IMR-90 (cell line): Measurements from ENCODE around the gene MXD4. TPM values are rescaled to one million over a fixed set of nuclear protein-coding genes. Genes with fewer than 3 reads are reported as not detected.

Source experiments
- ATAC-seq: fragments of 200-7000 bp; cut with Tn5 transposase; 2 replicates; pipeline ENCODE4 v1.9.1; 2020; ENCODE audit warnings: low read depth, mild to moderate bottlenecking, moderate library complexity
- BruUV-seq: library from RNA; stranded (reverse); fragments of 400-500 nt; replicated peaks from 2 replicates; lab custom pipeline; 2021; lab: Mats Ljungman, UMichigan
- CTCF ChIA-PET: fragments of 300-600 bp; formaldehyde crosslinking; extraction: SDS; loops from one replicate; lab custom pipeline; 2021; ENCODE audit warnings: antibody characterized with exemption; lab: Yijun Ruan, JAX
- POLR2A ChIA-PET: fragments of 300-600 bp; sonication (Branson Sonifier 250); formaldehyde crosslinking; loops from one replicate; lab custom pipeline; 2022; ENCODE audit warnings: antibody characterized with exemption; ENCODE audit not compliant: unreplicated experiment; lab: Charles Lee
- DNase-seq: peaks from one replicate; pipeline ENCODE4 v3.0.0; 2013
- H2AFZ ChIP-seq: replicated peaks from 2 replicates; pipeline ENCODE3; 2013; ENCODE audit warnings: low read length, mild to moderate bottlenecking; ENCODE audit not compliant: poor library complexity
- H2AK5ac ChIP-seq: 2 replicates; pipeline ENCODE4 v1.6.1; 2013; ENCODE audit warnings: low read depth, low read length, inconsistent platforms
- H2AK9ac ChIP-seq: replicated peaks from 2 replicates; pipeline ENCODE3; 2013; ENCODE audit warnings: mild to moderate bottlenecking, low read depth, low read length, moderate library complexity; ENCODE audit not compliant: poor library complexity
- H2BK120ac ChIP-seq: 2 replicates; pipeline ENCODE4 v1.6.1; 2013; ENCODE audit warnings: low read depth, low read length, inconsistent platforms
- H2BK15ac ChIP-seq: 3 replicates; pipeline ENCODE4 v1.6.1; 2013; ENCODE audit warnings: low read depth, low read length, inconsistent platforms
- H2BK20ac ChIP-seq: 2 replicates; pipeline ENCODE4 v1.6.1; 2013; ENCODE audit warnings: low read depth, mild to moderate bottlenecking, inconsistent platforms, low read length, moderate library complexity
- H2BK5ac ChIP-seq: 2 replicates; pipeline ENCODE4 v1.6.1; 2013; ENCODE audit warnings: mild to moderate bottlenecking, low read depth, low read length, inconsistent platforms; ENCODE audit not compliant: poor library complexity, severe bottlenecking
- H3K14ac ChIP-seq: replicated peaks from 2 replicates; pipeline ENCODE4 v1.6.1; 2013; ENCODE audit warnings: low read depth, low read length, inconsistent platforms
- H3K18ac ChIP-seq: 2 replicates; pipeline ENCODE4 v1.6.1; 2013; ENCODE audit warnings: low read depth, low read length, control low read depth
- H3K23ac ChIP-seq: 2 replicates; pipeline ENCODE4 v1.6.1; 2013; ENCODE audit warnings: low read depth, low read length, inconsistent platforms
- H3K27ac ChIP-seq: 2 replicates; pipeline ENCODE4 v1.5.1; 2013; ENCODE audit warnings: mild to moderate bottlenecking, control low read depth, low read length; ENCODE audit not compliant: insufficient read depth
- H3K27me3 ChIP-seq: 2 replicates; pipeline ENCODE4 v1.6.1; 2013; ENCODE audit warnings: low read length; ENCODE audit not compliant: control insufficient read depth, insufficient read depth
- H3K36me3 ChIP-seq: 2 replicates; pipeline ENCODE4 v1.6.1; 2013; ENCODE audit warnings: low read length, mixed read lengths; ENCODE audit not compliant: control insufficient read depth, insufficient read depth
- H3K4ac ChIP-seq: 2 replicates; pipeline ENCODE4 v1.6.1; 2013; ENCODE audit warnings: low read depth, low read length, inconsistent platforms
- H3K4me1 ChIP-seq: 2 replicates; pipeline ENCODE4 v1.6.1; 2013; ENCODE audit warnings: low read length, mixed read lengths; ENCODE audit not compliant: control insufficient read depth, insufficient read depth
- H3K4me2 ChIP-seq: 2 replicates; pipeline ENCODE4 v1.6.1; 2013; ENCODE audit warnings: low read depth, mild to moderate bottlenecking, control low read depth, low read length, moderate library complexity
- H3K4me3 ChIP-seq: 2 replicates; pipeline ENCODE4 v1.5.1; 2013; ENCODE audit warnings: low read depth, mild to moderate bottlenecking, control low read depth, low read length, moderate library complexity; ENCODE audit not compliant: insufficient read depth
- H3K56ac ChIP-seq: 2 replicates; pipeline ENCODE4 v1.6.1; 2013; ENCODE audit warnings: low read length, inconsistent platforms; ENCODE audit not compliant: insufficient read depth; ENCODE audit errors: extremely low read depth
- H3K79me1 ChIP-seq, 2 experiments: 2 replicates each; pipeline ENCODE4 v1.6.1; 2013; ENCODE audit warnings: low read length in 2 of 2, inconsistent platforms in 1 of 2, low read depth in 1 of 2
- H3K9ac ChIP-seq: 2 replicates; pipeline ENCODE4 v1.6.1; 2013; ENCODE audit warnings: low read depth, low read length, control low read depth
- H3K9me1 ChIP-seq: 2 replicates; pipeline ENCODE4 v1.6.1; 2013; ENCODE audit warnings: low read length, inconsistent platforms; ENCODE audit not compliant: insufficient read depth
- H3K9me3 ChIP-seq: 2 replicates; pipeline ENCODE4 v1.6.1; 2013; ENCODE audit warnings: low read length; ENCODE audit not compliant: control insufficient read depth, insufficient read depth
- H4K20me1 ChIP-seq: 2 replicates; pipeline ENCODE4 v1.6.1; 2013; ENCODE audit warnings: low read length, inconsistent platforms; ENCODE audit not compliant: insufficient read depth
- H4K5ac ChIP-seq: 2 replicates; pipeline ENCODE4 v1.6.1; 2013; ENCODE audit warnings: mild to moderate bottlenecking, low read depth, low read length, control low read depth
- H4K8ac ChIP-seq, 2 experiments: 2 replicates each; pipeline ENCODE4 v1.6.1; 2013; ENCODE audit warnings: low read depth in 2 of 2, low read length in 2 of 2, control low read depth in 1 of 2, inconsistent platforms in 1 of 2
- H4K91ac ChIP-seq: 2 replicates; pipeline ENCODE4 v1.6.1; 2013; ENCODE audit warnings: low read depth, low read length, inconsistent platforms; ENCODE audit not compliant: insufficient read depth
- MAZ ChIP-seq: IDR thresholded peaks from 2 replicates; pipeline ENCODE4 v1.6.1; 2012; ENCODE audit warnings: low read depth, mild to moderate bottlenecking, low read length, improper control_type of control experiment, moderate library complexity, borderline replicate concordance
- POLR2A ChIP-seq: IDR thresholded peaks from 2 replicates; pipeline ENCODE4 v1.6.1; 2012; ENCODE audit warnings: mild to moderate bottlenecking, low read depth, low read length
- WGBS, 2 experiments: methylation state at CpG; one replicate each; pipeline versions ENCODE4 v1.1.5 to v1.1.7; 2013; ENCODE audit warnings: missing lambda C conversion rate in 2 of 2; ENCODE audit not compliant: insufficient read length in 1 of 2; ENCODE audit errors: extremely low coverage in 2 of 2; 5-methylcytosine and 5-hydroxymethylcytosine counted together
- dilution Hi-C: fragments of 300-500 bp; cut with HindIII; formaldehyde crosslinking; loops from one replicate; pipeline ENCODE4 v1.14.3; 2018; ENCODE audit warnings: low sequenced_read_pairs; ENCODE audit not compliant: unreplicated experiment
- in situ Hi-C: fragments of 300-500 bp; cut with MboI; formaldehyde crosslinking; loops from 3 replicates; pipeline ENCODE4 v1.14.3; 2019; ENCODE audit warnings: low sequenced_read_pairs, inconsistent platforms, mixed read lengths
- intact Hi-C: fragments of 100-400 bp; cut with micrococcal nuclease; formaldehyde crosslinking; loops from 2 replicates; pipeline ENCODE4 v1.10.0; 2022
- polyA plus RNA-seq, 3 experiments: library from polyadenylated mRNA; depleted of rRNA; stranded (reverse); fragments of >200 nt; gene quantifications; 2 replicates each; pipeline ENCODE4 v1.2.3, GENCODE V29; 2012; ENCODE audit warnings: low replicate concordance in 1 of 3
- total RNA-seq: library from RNA; depleted of rRNA; stranded (reverse); fragments of >200 nt; gene quantifications from 2 replicates; pipeline ENCODE4 v1.2.3, GENCODE V29; 2012

The MXD4 gene
- total and polyA plus RNA-seq, 2 of the 4 experiments (the other 2 are of a cell fraction): 22.8 to 54.4 TPM

DNA sequence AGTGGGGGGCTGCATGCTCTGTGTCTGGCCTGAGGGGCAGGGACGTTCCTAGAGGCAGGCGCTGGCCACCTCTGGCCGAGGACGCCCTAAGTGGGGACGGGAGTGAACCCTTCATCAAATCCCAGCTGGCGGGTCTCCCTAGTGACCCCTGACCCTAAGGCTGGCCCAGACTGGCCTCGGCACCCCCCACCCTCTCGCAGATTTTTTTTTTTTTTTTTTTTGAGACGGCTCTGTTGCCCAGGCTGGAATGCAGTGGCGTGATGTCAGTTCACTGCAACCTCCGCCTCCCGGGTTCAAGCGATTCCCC lies 988 bp upstream of the MXD4 start:
- Histone ChIP-seq H3K9me1 (peaks cover 4% of the 10 kb centered on the region; the same call in 1 of the 2 replicates), H2BK20ac (no peak overlapping the region), H3K4me3 (peak overlapping the region; percentile 49), H3K4ac (peak overlapping the region; percentile 87), H4K8ac (peak overlapping the region; percentile 38 to 89), H2BK120ac (peak overlapping the region; percentile 56), H2BK15ac (no peak overlapping the region), H3K18ac (peak overlapping the region; percentile 2; the same call in 1 of the 2 replicates), H3K9me3 (no peaks in the 10 kb centered on the region), H2AK5ac (peak overlapping the region; percentile 87; the same call in 1 of the 2 replicates), H2AK9ac (peak overlapping the region; percentile 84), H3K4me1 (peaks cover 8% of the 10 kb centered on the region; the same call in 1 of the 2 replicates), H3K9ac (peak overlapping the region; percentile 55), H4K91ac (peak overlapping the region; percentile 63), H3K56ac (no peak overlapping the region), H2BK5ac (peak overlapping the region; percentile 48), H3K23ac (peak overlapping the region; percentile 92; the same call in 1 of the 2 replicates), H4K20me1 (peaks cover 22% of the 10 kb centered on the region), H3K4me2 (peak overlapping the region; percentile 70), H3K36me3 (peaks cover 12% of the 10 kb centered on the region; the same call in 1 of the 2 replicates), H3K14ac (peak overlapping the region; percentile 55), H3K27me3 (no peaks in the 10 kb centered on the region), H2AFZ (peak overlapping the region; percentile 92), H4K5ac (peak overlapping the region; percentile 28), H3K27ac (peak overlapping the region; percentile 75), H3K79me1 (peaks cover 23 to 35% of the 10 kb centered on the region in 2 experiments)
- BruUV-seq: no TSS peak
- no peak for ATAC-seq
- no peak for DNase-seq
- dilution Hi-C loops: no loop called here
- intact Hi-C loops: loop anchor here (5.0 to 10.0 kb wide), 3 partner anchors 89 to 204 kb away; partner anchors contain the start of genes CFAP99, RNF4 and ZFYVE28
- in situ Hi-C loops: no loop called here
- TF ChIP-seq MAZ (no peak), POLR2A (no peak)
- WGBS, 2 experiments: 20% methylated on average over 2 of the region's 13 CpGs; no CpG with 5 or more reads in 1 of the 2 experiments
- ChIA-PET CTCF (interaction anchor here (0.7 kb wide), 1 partner anchor 151 kb away, joined by 4 read pairs; no protein-coding TSS in a partner anchor), POLR2A (no interaction called here)
